HCEC 1CT (cell line): ENCODE measurements around the gene SLC25A12.
"Not testable (repeated sequence)": the region's sequence is repeated elsewhere in the genome, so short reads cannot be mapped to it uniquely, and the experiment has no call there.

ENCODE experiments used
- DNase-seq: peaks from one replicate; pipeline ENCODE4 v3.0.0-alpha.2; 2017

The SLC25A12 gene, protein sequence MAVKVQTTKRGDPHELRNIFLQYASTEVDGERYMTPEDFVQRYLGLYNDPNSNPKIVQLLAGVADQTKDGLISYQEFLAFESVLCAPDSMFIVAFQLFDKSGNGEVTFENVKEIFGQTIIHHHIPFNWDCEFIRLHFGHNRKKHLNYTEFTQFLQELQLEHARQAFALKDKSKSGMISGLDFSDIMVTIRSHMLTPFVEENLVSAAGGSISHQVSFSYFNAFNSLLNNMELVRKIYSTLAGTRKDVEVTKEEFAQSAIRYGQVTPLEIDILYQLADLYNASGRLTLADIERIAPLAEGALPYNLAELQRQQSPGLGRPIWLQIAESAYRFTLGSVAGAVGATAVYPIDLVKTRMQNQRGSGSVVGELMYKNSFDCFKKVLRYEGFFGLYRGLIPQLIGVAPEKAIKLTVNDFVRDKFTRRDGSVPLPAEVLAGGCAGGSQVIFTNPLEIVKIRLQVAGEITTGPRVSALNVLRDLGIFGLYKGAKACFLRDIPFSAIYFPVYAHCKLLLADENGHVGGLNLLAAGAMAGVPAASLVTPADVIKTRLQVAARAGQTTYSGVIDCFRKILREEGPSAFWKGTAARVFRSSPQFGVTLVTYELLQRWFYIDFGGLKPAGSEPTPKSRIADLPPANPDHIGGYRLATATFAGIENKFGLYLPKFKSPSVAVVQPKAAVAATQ

DNA sequence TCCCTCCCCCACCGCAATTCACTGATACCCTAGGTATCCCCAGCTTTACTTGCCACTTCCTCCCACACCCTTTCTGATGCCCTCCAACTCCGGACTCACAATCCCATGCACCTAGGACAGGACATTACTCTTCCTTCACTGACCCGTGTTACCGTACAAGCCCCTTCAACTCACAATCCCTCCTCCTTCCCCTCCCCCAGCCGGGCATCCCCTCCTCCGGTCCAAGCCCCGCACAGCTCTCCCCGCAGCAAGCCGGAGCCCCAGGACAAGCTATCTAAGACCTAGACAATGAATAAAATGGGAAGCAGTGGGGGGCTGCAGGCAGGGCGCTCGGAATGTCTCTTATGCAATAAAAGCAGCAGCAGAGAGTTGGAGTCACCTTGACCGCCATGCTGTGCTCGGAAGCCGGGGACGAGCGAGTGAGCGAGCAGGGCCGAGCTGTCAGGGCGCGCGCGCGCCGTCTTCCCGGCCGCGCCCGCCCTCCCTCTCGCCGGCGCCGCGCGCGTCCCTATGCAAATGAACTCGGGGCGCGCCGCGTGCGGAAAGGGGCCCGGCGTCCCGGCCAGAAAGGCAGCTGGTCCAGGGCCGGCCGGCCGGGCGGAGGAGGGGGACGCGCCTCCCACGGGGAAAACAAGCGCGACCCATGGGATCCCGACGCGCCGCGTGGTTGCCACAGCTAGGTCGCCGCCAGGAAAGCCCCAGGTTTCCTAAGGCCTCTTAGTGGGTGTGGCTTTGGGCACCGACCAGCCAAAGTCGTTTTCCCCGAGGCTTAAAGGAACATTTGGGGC is at the start of gene SLC25A12:
TSS of gene SLC25A12 (minus strand) at position 421 of the 788 bp plus-strand sequence. CDS start at position 391, 30 bp downstream.
- peak; percentile 84 for DNase-seq

- DNase-seq, result no peak
Measured at GRCh38 chr2:171941316-171941699, 47.3 kb upstream of the SLC25A12 start.

DNA sequence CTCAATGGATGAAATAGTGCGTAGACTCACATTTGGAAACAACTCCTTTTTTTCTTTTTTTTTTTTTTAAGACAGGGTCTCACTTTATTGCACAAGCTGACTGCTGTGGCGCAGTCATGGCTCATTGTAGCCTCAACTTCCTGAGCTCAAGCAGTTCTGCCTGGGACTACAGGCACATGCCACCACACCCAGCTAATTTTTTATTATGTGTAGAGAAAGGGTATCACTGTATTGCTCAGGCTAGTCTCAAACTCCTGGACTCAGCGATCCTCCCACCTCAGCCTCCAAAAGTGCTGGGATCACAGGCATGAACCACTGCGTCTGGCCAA is 45.7 kb upstream of the SLC25A12 start:
- no peak for DNase-seq

GRCh38 chr2:171939058-171939742 is 45.2 kb upstream of the SLC25A12 start:
- DNase-seq, result no peak

DNA sequence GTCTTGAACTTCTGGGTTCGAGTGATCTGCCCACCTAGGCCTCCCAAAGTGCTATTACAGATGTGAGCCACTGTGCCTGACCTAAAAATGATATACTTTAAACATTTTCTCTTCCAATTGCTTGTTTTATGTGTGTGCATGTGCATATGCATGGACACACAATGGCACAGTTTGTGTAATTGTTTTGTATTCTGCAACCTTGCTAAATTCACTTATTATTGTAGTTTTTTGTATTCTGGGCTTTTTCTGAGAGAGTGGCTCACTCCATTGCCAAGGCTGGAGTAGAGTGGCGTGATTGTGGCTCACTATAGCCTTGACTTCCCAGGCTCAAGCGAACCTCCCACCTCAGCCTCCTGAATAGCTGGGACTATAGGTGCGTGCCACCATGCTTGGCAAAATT is 36.3 kb upstream of the SLC25A12 start:
- DNase-seq, result no peak

DNA sequence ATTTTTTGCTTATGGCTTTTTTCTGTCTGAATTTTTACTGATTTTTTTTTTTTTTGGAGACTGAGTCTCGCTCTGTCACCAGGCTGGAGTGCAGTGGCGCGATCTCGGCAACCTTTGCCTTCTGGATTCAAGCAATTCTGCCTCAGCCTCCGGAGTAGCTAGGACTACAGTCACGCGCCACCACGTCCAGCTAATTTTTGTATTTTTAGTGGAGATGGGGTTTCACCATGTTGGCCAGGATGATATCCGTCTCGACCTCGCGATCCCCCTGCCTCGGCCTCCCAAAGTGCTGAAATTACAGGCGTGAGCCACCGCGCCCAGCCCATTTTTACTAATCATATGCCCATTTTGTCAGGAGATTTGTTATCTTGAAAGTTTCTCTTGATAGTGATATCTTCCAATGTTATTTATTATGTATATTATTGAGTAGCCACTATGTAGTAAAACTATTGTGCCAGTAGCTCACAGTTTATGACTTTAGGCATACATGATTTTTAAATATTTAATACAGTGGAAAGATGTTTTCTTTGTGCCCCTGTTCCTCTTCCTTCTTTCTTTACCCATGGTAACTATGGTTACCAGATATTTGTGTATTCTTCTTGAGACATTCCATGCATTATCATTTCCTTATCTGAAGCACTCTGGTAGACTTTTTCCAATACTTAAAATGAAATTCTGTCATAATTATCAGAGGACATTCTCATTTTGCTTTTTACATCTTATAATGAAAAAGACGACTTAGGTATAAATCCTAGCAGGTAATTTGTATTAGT is 30.3 kb upstream of the SLC25A12 start:
- DNase-seq, result no peak

GRCh38 chr2:171923206-171923605 is 29.2 kb upstream of the SLC25A12 start:
- peak; percentile 36 for DNase-seq

- peak; percentile 98 for DNase-seq
Measured at GRCh38 chr2:171922230-171923022, 28.4 kb upstream of the SLC25A12 start, which contains the start of gene HAT1. HAT1 (plus strand) TSS chr2:171922461; CDS start chr2:171922501, 40 bp downstream.

DNA sequence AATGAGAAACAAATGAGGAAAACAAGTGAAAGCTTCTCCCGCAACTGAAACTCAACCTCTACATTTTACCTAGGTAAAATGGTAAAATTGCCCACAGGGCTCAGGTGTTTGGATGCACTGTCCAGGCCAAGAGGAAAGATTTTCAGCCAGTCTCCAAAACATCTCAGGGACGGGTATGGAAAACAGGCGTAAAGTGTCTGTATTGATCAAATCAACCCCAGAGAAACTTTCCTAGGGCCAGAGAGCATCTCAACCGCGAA is 27.9 kb upstream of the SLC25A12 start:
- no peak for DNase-seq

DNA sequence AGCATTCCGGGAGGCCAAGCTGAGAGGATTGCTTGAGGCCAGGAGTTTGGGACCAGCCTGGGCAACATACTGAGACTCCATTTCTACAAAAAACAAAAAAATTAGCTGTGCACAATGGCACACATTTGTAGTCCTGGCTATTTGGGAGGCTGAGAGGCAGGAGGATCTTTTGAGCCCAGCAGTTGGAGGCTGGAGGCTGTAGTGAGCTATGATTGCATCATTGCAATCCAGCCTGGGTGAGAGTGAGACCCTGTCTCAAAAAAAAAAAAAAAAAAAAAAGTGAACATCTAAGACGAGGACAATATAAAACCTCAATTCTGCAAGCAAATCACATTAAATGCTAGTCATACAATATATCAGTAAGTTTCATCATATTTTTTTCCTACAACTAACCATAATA is 25.4 kb upstream of the SLC25A12 start:
- no peak for DNase-seq

DNA sequence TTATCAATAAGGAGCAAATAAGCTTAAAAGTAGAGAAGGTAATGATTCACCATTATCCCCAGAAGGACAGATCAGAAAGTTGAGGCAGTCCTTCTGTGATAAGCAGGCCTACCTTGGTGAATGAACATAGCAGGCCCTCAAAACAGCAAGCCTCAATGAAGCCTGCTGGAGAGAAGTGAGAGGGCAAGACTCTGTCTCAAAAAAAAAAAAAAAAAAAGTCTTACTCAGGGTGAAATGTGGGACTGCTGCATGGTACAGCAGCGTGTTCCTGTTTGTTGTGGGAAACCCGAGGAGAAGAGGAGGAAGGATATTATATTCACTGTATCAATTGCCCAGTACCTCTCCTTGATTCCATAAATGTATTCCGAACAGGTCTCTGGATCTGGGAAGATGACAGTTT is 19.5 kb upstream of the SLC25A12 start:
- DNase-seq, result no peak

- no peak for DNase-seq
Measured at GRCh38 chr2:171910494-171910893, 16.4 kb upstream of the SLC25A12 start.

- DNase-seq, result no peak
Measured at GRCh38 chr2:171909266-171909665, 15.2 kb upstream of the SLC25A12 start.

DNA sequence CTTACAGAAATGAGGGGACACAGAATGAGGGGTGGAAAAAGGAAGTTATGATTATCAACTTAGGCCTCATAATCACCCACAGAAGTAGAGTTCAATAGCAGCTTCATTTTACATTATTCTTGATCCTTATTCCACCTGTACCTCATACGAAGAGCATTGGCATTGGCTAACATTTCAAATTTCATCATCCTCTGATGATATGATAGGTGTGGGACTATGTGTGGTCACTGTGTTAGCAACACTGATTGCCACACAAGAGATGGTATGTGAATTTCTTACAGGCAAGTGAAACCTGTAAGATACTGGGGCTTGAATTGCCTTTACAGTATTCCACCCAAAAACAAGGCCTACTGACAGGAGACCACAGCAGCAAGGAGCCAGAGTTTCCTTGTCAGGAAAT is 14.2 kb upstream of the SLC25A12 start:
- no peak for DNase-seq

DNA sequence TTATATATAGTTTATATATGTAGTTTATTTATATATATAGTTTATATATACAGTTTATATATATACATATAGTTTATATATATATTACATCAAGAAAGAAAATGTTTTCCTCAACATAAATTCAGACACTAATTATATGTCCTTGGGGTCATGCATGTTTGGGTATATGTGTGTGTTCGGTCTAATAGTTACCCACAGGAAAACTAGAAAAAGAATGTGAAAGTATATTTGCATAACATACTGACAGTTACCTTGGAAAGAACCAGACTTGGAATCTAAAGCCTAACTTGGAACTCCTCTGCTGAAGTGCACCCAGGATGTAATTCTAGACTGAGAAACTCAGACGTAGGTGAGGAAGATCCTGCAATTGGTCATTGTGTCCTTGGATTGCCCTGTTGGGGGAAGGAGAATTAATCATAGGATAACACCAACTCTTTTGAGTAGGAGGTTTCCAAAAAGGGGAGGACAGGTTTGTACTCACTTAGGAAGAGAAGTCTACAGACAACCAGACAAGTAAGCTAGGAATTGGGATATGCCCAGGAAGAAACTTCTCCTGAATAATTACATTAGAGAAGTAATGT is 8.9 kb upstream of the SLC25A12 start:
- no peak for DNase-seq

GRCh38 chr2:171899623-171900282 is 5.7 kb upstream of the SLC25A12 start:
- not testable (repeated sequence) for DNase-seq

GRCh38 chr2:171895786-171896185 is 1.7 kb upstream of the SLC25A12 start:
- no peak for DNase-seq

DNA sequence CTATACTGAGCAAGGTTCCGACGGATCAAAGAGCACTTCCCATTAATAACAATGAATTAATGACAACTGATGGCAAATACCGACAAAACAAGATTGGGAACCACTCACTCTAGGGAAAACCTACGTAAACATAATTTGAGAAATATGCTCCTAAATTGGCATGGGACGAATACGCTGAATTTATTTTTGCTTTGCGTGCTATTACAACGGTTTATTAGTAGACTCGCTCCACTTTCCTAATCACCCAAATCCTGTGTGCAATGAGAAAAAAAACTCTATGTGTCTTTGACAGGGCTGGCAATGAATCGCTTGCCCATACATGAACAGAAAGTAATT is 536 bp upstream of the SLC25A12 start:
- DNase-seq, result no peak

DNA sequence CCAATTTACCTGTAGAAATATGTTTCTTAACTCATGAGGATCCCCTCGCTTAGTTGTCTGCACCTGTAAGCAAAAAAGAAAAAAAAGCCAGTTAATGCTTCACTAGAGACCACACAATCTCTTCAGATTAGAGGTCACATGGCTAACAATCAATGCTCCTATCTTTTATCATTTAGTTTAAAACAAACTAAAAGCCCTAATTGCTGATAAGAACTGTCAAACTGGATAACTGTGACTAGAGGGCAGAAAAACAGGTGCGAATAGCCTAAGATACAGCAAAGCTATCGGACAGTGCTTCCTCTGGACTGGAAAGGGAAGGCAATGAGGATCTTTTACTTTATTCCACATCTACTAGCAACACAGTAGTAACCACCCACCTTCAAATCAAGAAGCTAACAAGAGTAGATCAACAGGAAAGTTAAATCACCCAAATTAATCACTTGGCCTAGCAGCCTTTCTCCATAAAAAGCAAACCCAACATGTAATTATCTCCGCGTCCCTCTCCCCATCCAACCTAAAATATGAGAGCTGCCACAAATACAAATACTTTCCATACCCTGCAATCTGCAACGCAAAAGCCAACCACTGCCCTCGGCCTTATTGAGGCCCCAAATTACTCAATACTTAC is 734 bp downstream of the SLC25A12 start:
- DNase-seq, result no peak

DNA sequence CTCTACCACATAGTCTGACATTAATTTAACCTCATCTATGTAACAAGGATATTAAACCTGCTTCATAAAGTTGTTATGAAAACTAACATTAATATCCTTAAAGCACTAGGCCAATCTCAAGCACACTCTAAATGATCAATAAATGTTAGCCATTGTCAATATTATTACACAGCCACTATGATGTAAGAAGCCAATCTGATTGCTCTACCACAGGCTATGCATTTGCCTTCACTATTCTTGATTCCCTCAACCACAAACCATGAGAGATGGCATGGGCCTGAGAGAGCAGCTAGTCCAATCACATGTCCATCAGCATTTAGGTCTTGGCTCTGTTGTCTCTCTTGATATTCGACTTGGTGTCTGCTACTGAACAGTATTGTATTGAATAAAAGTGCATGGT is 4.2 kb downstream of the SLC25A12 start:
- DNase-seq, result no peak
